ENCODE data around the gene CWC27. TPM values are rescaled to one million over a fixed set of nuclear protein-coding genes. Genes with fewer than 3 reads are reported as not detected.

The CWC27 gene
- total and polyA plus RNA-seq, 2 of the 13 experiments (the other 11 are each of a cell fraction or from before 2014, with no cell fraction given) = 21.1 to 25.7 TPM

DNA sequence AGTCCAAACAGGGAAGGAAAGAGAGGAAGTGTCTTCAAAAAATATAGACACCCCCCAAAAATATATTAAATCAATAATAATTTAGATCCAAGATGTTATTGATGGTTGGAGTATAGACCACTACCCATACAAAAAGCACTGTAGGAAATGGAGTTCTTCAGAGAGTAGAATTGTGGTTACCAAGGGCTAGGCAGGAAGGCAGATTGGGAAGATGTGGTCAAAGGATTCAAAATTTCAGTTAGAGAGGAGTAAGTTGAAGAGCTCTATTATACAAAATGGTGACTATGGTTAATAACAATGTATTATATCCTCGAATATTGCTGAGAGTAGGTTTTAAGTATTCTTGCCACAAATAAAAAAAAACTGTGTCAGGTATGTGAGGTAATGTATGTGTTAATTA lies 149.4 kb downstream of the CWC27 start:
- H3K9ac ChIP-seq (ENCODE audit: insufficient read depth, low read depth, low read length) = no peak overlapping the region
- ChIA-PET CTCF (ENCODE audit: low intra/inter-chr PET ratio, low total read pairs) (no interaction called here), POLR2A (no interaction called here)
- H3K4me2 ChIP-seq (ENCODE audit: low read depth, low read length) = no peak overlapping the region
- peaks cover 21% of the 10 kb centered on the region for H3K9me3 ChIP-seq (ENCODE audit: low read length)
- H2AFZ ChIP-seq (ENCODE audit: low read length) = no peak overlapping the region
- H3K79me2 ChIP-seq (ENCODE audit: insufficient read depth, low read length) = no peaks in the 10 kb centered on the region
- 0 out of 5 replicates have a peak, but pooled peaks cover 0 to 3% of the 10 kb centered on the region in 2 experiments for H3K36me3 ChIP-seq (replicated peaks in 1 of 2; ENCODE audit: control insufficient read depth in 1 of 2, insufficient read depth in 2 of 2, low read length in 2 of 2)
- H3K4me1 ChIP-seq (ENCODE audit: insufficient read depth, low read length) = no peaks in the 10 kb centered on the region
- no peak for ATAC-seq
- intact Hi-C loops (cut with micrococcal nuclease; ENCODE audit: unreplicated experiment) = no loop called here
- H3K27ac ChIP-seq (ENCODE audit: extremely low read length, insufficient read depth, low read length) = no peak overlapping the region
- no peak overlapping the region for H3K4me3 ChIP-seq (replicated peaks in 1 of 3; ENCODE audit: insufficient read depth in 1 of 3, low read depth in 2 of 3, low read length in 3 of 3)
- H3K27me3 ChIP-seq (ENCODE audit: control insufficient read depth in 1 of 2, insufficient read depth in 2 of 2, low read length in 2 of 2) = no peaks in the 10 kb centered on the region
- WGBS (ENCODE audit: low lambda C conversion rate) = 81% methylated on average over 1 of the region's 1 CpG
- TF ChIP-seq, protein P1, sequence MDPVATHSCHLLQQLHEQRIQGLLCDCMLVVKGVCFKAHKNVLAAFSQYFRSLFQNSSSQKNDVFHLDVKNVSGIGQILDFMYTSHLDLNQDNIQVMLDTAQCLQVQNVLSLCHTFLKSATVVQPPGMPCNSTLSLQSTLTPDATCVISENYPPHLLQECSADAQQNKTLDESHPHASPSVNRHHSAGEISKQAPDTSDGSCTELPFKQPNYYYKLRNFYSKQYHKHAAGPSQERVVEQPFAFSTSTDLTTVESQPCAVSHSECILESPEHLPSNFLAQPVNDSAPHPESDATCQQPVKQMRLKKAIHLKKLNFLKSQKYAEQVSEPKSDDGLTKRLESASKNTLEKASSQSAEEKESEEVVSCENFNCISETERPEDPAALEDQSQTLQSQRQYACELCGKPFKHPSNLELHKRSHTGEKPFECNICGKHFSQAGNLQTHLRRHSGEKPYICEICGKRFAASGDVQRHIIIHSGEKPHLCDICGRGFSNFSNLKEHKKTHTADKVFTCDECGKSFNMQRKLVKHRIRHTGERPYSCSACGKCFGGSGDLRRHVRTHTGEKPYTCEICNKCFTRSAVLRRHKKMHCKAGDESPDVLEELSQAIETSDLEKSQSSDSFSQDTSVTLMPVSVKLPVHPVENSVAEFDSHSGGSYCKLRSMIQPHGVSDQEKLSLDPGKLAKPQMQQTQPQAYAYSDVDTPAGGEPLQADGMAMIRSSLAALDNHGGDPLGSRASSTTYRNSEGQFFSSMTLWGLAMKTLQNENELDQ (CRISPR knock-in tag; IDR thresholded peaks at IDR 0.05; ENCODE audit: borderline replicate concordance) = no peak
- no peak for TF ChIP-seq NCOA2 (CRISPR knock-in tag; IDR thresholded peaks at IDR 0.05)
- TF ChIP-seq, protein P2, sequence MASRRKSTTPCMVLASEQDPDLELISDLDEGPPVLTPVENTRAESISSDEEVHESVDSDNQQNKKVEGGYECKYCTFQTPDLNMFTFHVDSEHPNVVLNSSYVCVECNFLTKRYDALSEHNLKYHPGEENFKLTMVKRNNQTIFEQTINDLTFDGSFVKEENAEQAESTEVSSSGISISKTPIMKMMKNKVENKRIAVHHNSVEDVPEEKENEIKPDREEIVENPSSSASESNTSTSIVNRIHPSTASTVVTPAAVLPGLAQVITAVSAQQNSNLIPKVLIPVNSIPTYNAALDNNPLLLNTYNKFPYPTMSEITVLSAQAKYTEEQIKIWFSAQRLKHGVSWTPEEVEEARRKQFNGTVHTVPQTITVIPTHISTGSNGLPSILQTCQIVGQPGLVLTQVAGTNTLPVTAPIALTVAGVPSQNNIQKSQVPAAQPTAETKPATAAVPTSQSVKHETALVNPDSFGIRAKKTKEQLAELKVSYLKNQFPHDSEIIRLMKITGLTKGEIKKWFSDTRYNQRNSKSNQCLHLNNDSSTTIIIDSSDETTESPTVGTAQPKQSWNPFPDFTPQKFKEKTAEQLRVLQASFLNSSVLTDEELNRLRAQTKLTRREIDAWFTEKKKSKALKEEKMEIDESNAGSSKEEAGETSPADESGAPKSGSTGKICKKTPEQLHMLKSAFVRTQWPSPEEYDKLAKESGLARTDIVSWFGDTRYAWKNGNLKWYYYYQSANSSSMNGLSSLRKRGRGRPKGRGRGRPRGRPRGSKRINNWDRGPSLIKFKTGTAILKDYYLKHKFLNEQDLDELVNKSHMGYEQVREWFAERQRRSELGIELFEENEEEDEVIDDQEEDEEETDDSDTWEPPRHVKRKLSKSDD (CRISPR knock-in tag; IDR thresholded peaks at IDR 0.05; ENCODE audit: low read depth) = no peak
- no peak for TF ChIP-seq NFE2L1 (CRISPR knock-in tag; IDR thresholded peaks at IDR 0.05; ENCODE audit: borderline replicate concordance)
- no peak for FAIRE-seq
- no TSS peak for BruUV-seq (replicated peaks)
- H4K20me1 ChIP-seq (ENCODE audit: insufficient read depth, low read length) = no peaks in the 10 kb centered on the region
- in situ Hi-C loops (cut with HindIII; ENCODE audit: extremely low pct_ligation_motif_present, low pct_unique_long_range_greater_than_20kb) = no loop called here
- DNase-seq (ENCODE audit: low spot score) = no peak
